ENCODE measurements around the gene CSNK1G1.
"Not testable (repeated sequence)": the region's sequence is repeated elsewhere in the genome, so short reads cannot be mapped to it uniquely, and the experiment has no call there.

Gene CSNK1G1

GRCh38 chr15:64285871-64286270 is 70.1 kb downstream of the CSNK1G1 start:
- DNase-seq: no peak

- no peak for DNase-seq
Observed at GRCh38 chr15:64285150-64285549, 70.8 kb downstream of the CSNK1G1 start.

GRCh38 chr15:64284042-64284441 is 71.9 kb downstream of the CSNK1G1 start:
- no peak for DNase-seq

GRCh38 chr15:64282701-64283100 is 73.3 kb downstream of the CSNK1G1 start:
- DNase-seq: no peak

GRCh38 chr15:64279131-64279530 is 76.8 kb downstream of the CSNK1G1 start:
- no peak for DNase-seq

- no peak for DNase-seq
Observed at GRCh38 chr15:64275934-64276333, 80.0 kb downstream of the CSNK1G1 start.

- DNase-seq: no peak
Observed at GRCh38 chr15:64274341-64274950, 81.5 kb downstream of the CSNK1G1 start.

GRCh38 chr15:64267331-64267973 is 88.5 kb downstream of the CSNK1G1 start:
- DNase-seq: no peak

- DNase-seq: not testable (repeated sequence)
Observed at GRCh38 chr15:64265188-64265587, 90.8 kb downstream of the CSNK1G1 start.

GRCh38 chr15:64264502-64264901 is 91.5 kb downstream of the CSNK1G1 start:
- DNase-seq: no peak

GRCh38 chr15:64263567-64263966 is 92.4 kb downstream of the CSNK1G1 start:
- DNase-seq: no peak

GRCh38 chr15:64256051-64256450 is 99.9 kb downstream of the CSNK1G1 start:
- no peak for DNase-seq

GRCh38 chr15:64251658-64252057 is 104.3 kb downstream of the CSNK1G1 start:
- DNase-seq: no peak

- DNase-seq: no peak
Observed at GRCh38 chr15:64251121-64251520, 104.9 kb downstream of the CSNK1G1 start.

GRCh38 chr15:64249883-64250575 is 105.9 kb downstream of the CSNK1G1 start:
- DNase-seq: no peak

- DNase-seq: no peak
Observed at GRCh38 chr15:64249406-64249805, 106.6 kb downstream of the CSNK1G1 start.

- peak; percentile 9 for DNase-seq
Observed at GRCh38 chr15:64247906-64248541, 107.9 kb downstream of the CSNK1G1 start.

GRCh38 chr15:64247535-64247905 is 108.5 kb downstream of the CSNK1G1 start:
- no peak for DNase-seq

- peak; percentile 60 for DNase-seq
Observed at GRCh38 chr15:64246364-64247189, 109.4 kb downstream of the CSNK1G1 start.

GRCh38 chr15:64245405-64245804 is 110.6 kb downstream of the CSNK1G1 start:
- no peak for DNase-seq

- no peak for DNase-seq
Observed at GRCh38 chr15:64237677-64238076, 118.3 kb downstream of the CSNK1G1 start.

GRCh38 chr15:64236156-64236894 is 119.6 kb downstream of the CSNK1G1 start:
- DNase-seq: no peak

All from NCI-H2227 treated with DMSO at 0.1 percent for 48 hours (cell line).